Measurements from ENCODE around the gene ATG10.

GRCh38 chr5:82129723-82130285 lies 158.0 kb downstream of the ATG10 start:
- TF ChIP-seq CTCF (IDR thresholded peaks at IDR 0.05; ENCODE audit: borderline replicate concordance, extremely low read depth, low read length, poor library complexity, severe bottlenecking) = no peak
- no peak for TF ChIP-seq EZH2 (IDR thresholded peaks at IDR 0.05; ENCODE audit: borderline replicate concordance, low read depth, low read length, severe bottlenecking)
